Heart left ventricle (tissue), 13 donors: ENCODE data around the gene KEAP1.
"Not testable (repeated sequence)": the region's sequence is repeated elsewhere in the genome, so short reads cannot be mapped to it uniquely, and the experiment has no call there.

Source experiments
- POLR2A ChIP-seq, 2 donors: fragments of 450-650 bp; IDR thresholded peaks; one replicate each; pipeline ENCODE4 v1.6.1; 2017; ENCODE audit warnings: antibody characterized with exemption in 2 of 2, mild to moderate bottlenecking in 2 of 2, moderate library complexity in 2 of 2
- TF ChIP-seq, protein P1 (sequence below), 12 donors: fragments of 200-600 bp; sonication (generic) in 4 of 12; IDR thresholded peaks; one replicate each; pipeline versions ENCODE4 v1.5.0 to v1.8.0; 2018 to 2022; ENCODE audit warnings: antibody characterized with exemption in 12 of 12, mild to moderate bottlenecking in 5 of 12
- donor health status: ischemic (EF 13 %, LVEDD 7.1; RV severe dilation, severe dysfunction).
- donor health status: DM: no; HTN: yes; CAD: no.
- donor health status: DM: no; HTN: no; CAD: no.
- donor health status: ischemic (EF 25% LVEDD 6.9; RV normal size, moderate dysfunction).
- donor health status: ischemic (EF 25% LVEDD 5.7; RV mildly dilated, moderate dysfunction).
- donor health status: ischemic (EF 35%, LVEDD 5.7; RV mildly dilated, moderate dysfunction).
- donor health status: nonischemic (EF 11% LVEDD 7.7; RV severe dilation, severe dysfunction).
- donor health status: DM: yes; HTN: yes; CAD: no.
- donor health status: PGD.
- donor health status: ischemic (EF 29% LVEDD 5.4; RV normal size, mild dysfunction).
- donor health status: nonischemic (EF 23%, LVEDD 6.1; RV moderate dilation, normal function).

DNA sequence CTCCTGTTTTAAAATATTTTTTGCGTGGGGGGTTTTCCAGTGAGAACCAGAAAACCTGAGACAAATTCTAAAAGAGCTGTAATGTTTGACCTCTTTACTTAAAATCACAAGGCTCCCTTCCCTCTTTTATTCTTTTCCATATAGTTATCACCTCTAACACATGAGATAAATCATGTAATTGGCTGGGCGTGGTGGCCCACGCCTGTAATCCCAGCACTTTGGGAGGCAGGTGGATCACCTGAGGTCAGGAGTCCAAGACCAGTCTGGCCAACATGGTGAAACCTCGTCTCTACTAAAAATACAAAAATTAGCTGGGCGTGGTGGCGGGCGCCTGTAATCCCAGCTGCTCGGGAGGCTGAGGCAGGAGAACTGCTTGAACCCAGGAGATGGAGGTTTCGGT lies 47.9 kb upstream of the KEAP1 start:
- not testable (repeated sequence) for TF ChIP-seq POLR2A (IDR thresholded peaks at IDR 0.05)
- TF ChIP-seq, protein P1, sequence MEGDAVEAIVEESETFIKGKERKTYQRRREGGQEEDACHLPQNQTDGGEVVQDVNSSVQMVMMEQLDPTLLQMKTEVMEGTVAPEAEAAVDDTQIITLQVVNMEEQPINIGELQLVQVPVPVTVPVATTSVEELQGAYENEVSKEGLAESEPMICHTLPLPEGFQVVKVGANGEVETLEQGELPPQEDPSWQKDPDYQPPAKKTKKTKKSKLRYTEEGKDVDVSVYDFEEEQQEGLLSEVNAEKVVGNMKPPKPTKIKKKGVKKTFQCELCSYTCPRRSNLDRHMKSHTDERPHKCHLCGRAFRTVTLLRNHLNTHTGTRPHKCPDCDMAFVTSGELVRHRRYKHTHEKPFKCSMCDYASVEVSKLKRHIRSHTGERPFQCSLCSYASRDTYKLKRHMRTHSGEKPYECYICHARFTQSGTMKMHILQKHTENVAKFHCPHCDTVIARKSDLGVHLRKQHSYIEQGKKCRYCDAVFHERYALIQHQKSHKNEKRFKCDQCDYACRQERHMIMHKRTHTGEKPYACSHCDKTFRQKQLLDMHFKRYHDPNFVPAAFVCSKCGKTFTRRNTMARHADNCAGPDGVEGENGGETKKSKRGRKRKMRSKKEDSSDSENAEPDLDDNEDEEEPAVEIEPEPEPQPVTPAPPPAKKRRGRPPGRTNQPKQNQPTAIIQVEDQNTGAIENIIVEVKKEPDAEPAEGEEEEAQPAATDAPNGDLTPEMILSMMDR (IDR thresholded peaks at IDR 0.05), result not testable (repeated sequence)
